Cardiac fibroblast (primary cell): ENCODE results near the gene SELENOH.

Experiments used
- DNase-seq, 2 donors: peaks; one replicate each; pipeline versions ENCODE4 v3.0.0 to v3.0.0-alpha.2; 2010; ENCODE audit warnings: low read depth in 2 of 2
- H3K4me3 ChIP-seq, 2 donors: replicated peaks in 1 of 2; 1 replicate in 1 of 2; 2 replicates in 1 of 2; pipeline ENCODE4 v1.5.1; 2011; ENCODE audit warnings: low read depth in 2 of 2, low read length in 2 of 2, mild to moderate bottlenecking in 2 of 2, moderate library complexity in 1 of 2
- CTCF ChIP-seq: IDR thresholded peaks from one replicate; pipeline ENCODE4 v1.5.1; 2011; ENCODE audit warnings: low read depth, mild to moderate bottlenecking, low read length, inconsistent platforms

SELENOH gene

GRCh38 chr11:57772562-57772961, 31.3 kb downstream of the SELENOH start:
- no peak for TF ChIP-seq CTCF
- DNase-seq: peak in 1 of 2 donors; percentile 40
- H3K4me3 ChIP-seq: no peak overlapping the region

- TF ChIP-seq CTCF: no peak
- no peak for DNase-seq
- no peak overlapping the region for H3K4me3 ChIP-seq
These were observed 31.8 kb downstream of the SELENOH start for GRCh38 chr11:57773026-57773598.

- TF ChIP-seq CTCF: no peak
- peak; percentile 41 to 46 for DNase-seq
- no peak overlapping the region for H3K4me3 ChIP-seq
These were observed 34.2 kb downstream of the SELENOH start for GRCh38 chr11:57775491-57775890.

- DNase-seq: peak; percentile 48 to 72
- H3K4me3 ChIP-seq: no peak overlapping the region
- TF ChIP-seq CTCF: no peak
These were observed 34.8 kb downstream of the SELENOH start for GRCh38 chr11:57776031-57776521.

GRCh38 chr11:57776577-57777210, 35.4 kb downstream of the SELENOH start:
- TF ChIP-seq CTCF: no peak
- DNase-seq: peak in 1 of 2 donors; percentile 39
- no peak overlapping the region for H3K4me3 ChIP-seq

- TF ChIP-seq CTCF: no peak
- DNase-seq: peak; percentile 52 to 60
- H3K4me3 ChIP-seq: peak overlapping the region; percentile 4 to 13
These were observed 36.7 kb downstream of the SELENOH start for GRCh38 chr11:57777969-57778317.
